HG03571 (cell line): ENCODE results near the gene IFT43.

Experiments used
- ATAC-seq: cut with Tn5 transposase; IDR thresholded peaks from one replicate; pipeline ENCODE4 v1.9.1; 2021; ENCODE audit not compliant: unreplicated experiment

The IFT43 gene

GRCh38 chr14:76101391-76102379, 116.1 kb downstream of the IFT43 start:
- no peak for ATAC-seq

GRCh38 chr14:76104802-76105355, 119.3 kb downstream of the IFT43 start:
- ATAC-seq, result no peak

- ATAC-seq, result no peak
Measured at GRCh38 chr14:76106188-76106587, 120.6 kb downstream of the IFT43 start.

GRCh38 chr14:76109087-76109880, 123.7 kb downstream of the IFT43 start:
- no peak for ATAC-seq

- ATAC-seq, result no peak
Measured at GRCh38 chr14:76112889-76113624, 127.5 kb downstream of the IFT43 start.

- no peak for ATAC-seq
Measured at GRCh38 chr14:76113691-76114090, 128.1 kb downstream of the IFT43 start.

- no peak for ATAC-seq
Measured at GRCh38 chr14:76115010-76115422, 129.5 kb downstream of the IFT43 start.

GRCh38 chr14:76117789-76118484, 132.4 kb downstream of the IFT43 start:
- ATAC-seq, result no peak

- no peak for ATAC-seq
Measured at GRCh38 chr14:76118594-76118993, 133.0 kb downstream of the IFT43 start.

GRCh38 chr14:76121089-76121748, 135.7 kb downstream of the IFT43 start:
- no peak for ATAC-seq

GRCh38 chr14:76123426-76124225, 138.1 kb downstream of the IFT43 start:
- ATAC-seq, result no peak

- no peak for ATAC-seq
Measured at GRCh38 chr14:76125511-76125910, 139.9 kb downstream of the IFT43 start.

GRCh38 chr14:76126076-76126475, 140.5 kb downstream of the IFT43 start:
- ATAC-seq, result no peak

GRCh38 chr14:76129851-76130576, 144.5 kb downstream of the IFT43 start:
- no peak for ATAC-seq

- no peak for ATAC-seq
Measured at GRCh38 chr14:76131071-76131965, 145.8 kb downstream of the IFT43 start.

GRCh38 chr14:76133103-76133502, 147.5 kb downstream of the IFT43 start:
- no peak for ATAC-seq
